Left lung (tissue), 10 donors: ENCODE measurements around the gene F3. TPM values are rescaled to one million over a fixed set of nuclear protein-coding genes. Genes with fewer than 3 reads are reported as not detected.

ENCODE experiments used
- ATAC-seq: fragments of 200-7000 bp; cut with Tn5 transposase; one replicate; pipeline ENCODE4 v1.9.1; 2020; ENCODE audit warnings: moderate library complexity
- DNase-seq, 4 donors: peaks; one replicate each; pipeline ENCODE4 v3.0.0-alpha.2; 2013 to 2020
- H3K27ac ChIP-seq, 2 donors: fragments of 200-600 bp; sonication (generic) in 1 of 2; one replicate each; pipeline versions ENCODE4 v1.5.0 to v1.8.0; 2020 to 2021
- H3K27me3 ChIP-seq, 2 donors: fragments of 200-600 bp; sonication (generic) in 1 of 2; one replicate each; pipeline versions ENCODE4 v1.5.0 to v1.8.0; 2020 to 2021
- H3K36me3 ChIP-seq, 2 donors: fragments of 200-600 bp; sonication (generic) in 1 of 2; one replicate each; pipeline versions ENCODE4 v1.5.0 to v1.8.0; 2020 to 2021
- H3K4me1 ChIP-seq, 2 donors: fragments of 200-600 bp; one replicate each; pipeline ENCODE4 v1.8.0; 2021
- H3K4me3 ChIP-seq, 2 donors: fragments of 200-600 bp; sonication (generic) in 1 of 2; one replicate each; pipeline versions ENCODE4 v1.5.0 to v1.8.0; 2020 to 2021; ENCODE audit warnings: mild to moderate bottlenecking in 1 of 2
- H3K9me3 ChIP-seq, 2 donors: fragments of 200-600 bp; sonication (generic) in 1 of 2; one replicate each; pipeline versions ENCODE4 v1.5.0 to v1.8.0; 2020 to 2021
- CTCF ChIP-seq, 2 donors: fragments of 200-600 bp; sonication (generic) in 1 of 2; IDR thresholded peaks; one replicate each; pipeline versions ENCODE4 v1.5.0 to v1.8.0; 2021; ENCODE audit warnings: antibody characterized with exemption in 2 of 2
- intact Hi-C, 2 donors: fragments of 100-400 bp; cut with DNase I; formaldehyde crosslinking; loops; one replicate each; pipeline versions ENCODE4 v1.11.2 to v1.14.2; 2022
- polyA plus RNA-seq, 6 donors: library from polyadenylated mRNA; unstranded; fragments of 120-200 nt; gene quantifications; one replicate each; pipeline ENCODE4 v1.2.1, GENCODE V29; 2013; ENCODE audit not compliant: insufficient read length in 6 of 6
- total RNA-seq, 2 donors: library from RNA; stranded (reverse); fragmentation: NEBNext Ultra II Directional; extraction: Animal tissue kit (Norgen Biotek cat#: 25700); gene quantifications; one replicate each; pipeline ENCODE4 v1.2.1, GENCODE V29; 2021
- donor health status: DM: no; HTN: yes; CAD: no.
- donor health status: DM: no; HTN: no; CAD: no.

The F3 gene
- total and polyA plus RNA-seq, 8 donors: 3.4 to 191 (median 6.6) TPM

DNA sequence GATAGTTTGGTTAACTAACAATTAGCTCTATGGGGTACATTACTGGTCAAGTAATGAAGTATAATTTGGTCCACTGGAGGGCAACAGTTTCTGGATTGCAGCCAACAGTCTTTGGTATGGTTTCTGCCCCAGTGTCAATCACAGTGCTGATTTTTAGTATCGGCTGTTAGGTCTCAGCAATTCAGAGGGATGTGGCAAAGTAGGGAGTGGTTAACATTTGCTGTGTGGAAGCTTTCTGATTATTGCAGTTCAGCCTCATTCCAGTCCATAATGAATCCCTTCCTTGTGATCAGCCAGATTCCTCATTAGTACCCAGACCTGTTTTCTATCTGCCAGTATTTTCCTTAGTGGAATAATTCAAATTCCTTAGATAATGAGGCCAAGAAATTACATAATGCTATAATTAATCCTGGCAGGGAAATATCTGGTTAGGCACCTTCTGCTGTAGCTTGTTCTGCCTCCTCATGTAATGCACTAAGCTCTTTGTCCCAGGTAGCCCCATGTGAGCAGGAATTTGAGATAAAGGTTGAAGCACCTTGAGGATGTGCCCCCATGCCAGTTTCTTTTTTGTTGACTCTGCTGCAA, 14.0 kb downstream of the F3 start:
- H3K27me3 ChIP-seq: no peaks in the 10 kb centered on the region
- peak; percentile 58 for ATAC-seq
- H3K4me3 ChIP-seq: no peak overlapping the region
- no peak overlapping the region for H3K27ac ChIP-seq
- intact Hi-C loops: loop anchor here in 1 of 2 donors (10.0 kb wide), 1 partner anchor 277 kb away; no protein-coding TSS in a partner anchor
- H3K36me3 ChIP-seq: peaks cover 0 to 37% of the 10 kb centered on the region in 2 donors
- H3K9me3 ChIP-seq: no peaks in the 10 kb centered on the region
- no peak for DNase-seq
- H3K4me1 ChIP-seq: peaks cover 0 to 4% of the 10 kb centered on the region in 2 donors
- TF ChIP-seq CTCF (IDR thresholded peaks at IDR 0.05): no peak

DNA sequence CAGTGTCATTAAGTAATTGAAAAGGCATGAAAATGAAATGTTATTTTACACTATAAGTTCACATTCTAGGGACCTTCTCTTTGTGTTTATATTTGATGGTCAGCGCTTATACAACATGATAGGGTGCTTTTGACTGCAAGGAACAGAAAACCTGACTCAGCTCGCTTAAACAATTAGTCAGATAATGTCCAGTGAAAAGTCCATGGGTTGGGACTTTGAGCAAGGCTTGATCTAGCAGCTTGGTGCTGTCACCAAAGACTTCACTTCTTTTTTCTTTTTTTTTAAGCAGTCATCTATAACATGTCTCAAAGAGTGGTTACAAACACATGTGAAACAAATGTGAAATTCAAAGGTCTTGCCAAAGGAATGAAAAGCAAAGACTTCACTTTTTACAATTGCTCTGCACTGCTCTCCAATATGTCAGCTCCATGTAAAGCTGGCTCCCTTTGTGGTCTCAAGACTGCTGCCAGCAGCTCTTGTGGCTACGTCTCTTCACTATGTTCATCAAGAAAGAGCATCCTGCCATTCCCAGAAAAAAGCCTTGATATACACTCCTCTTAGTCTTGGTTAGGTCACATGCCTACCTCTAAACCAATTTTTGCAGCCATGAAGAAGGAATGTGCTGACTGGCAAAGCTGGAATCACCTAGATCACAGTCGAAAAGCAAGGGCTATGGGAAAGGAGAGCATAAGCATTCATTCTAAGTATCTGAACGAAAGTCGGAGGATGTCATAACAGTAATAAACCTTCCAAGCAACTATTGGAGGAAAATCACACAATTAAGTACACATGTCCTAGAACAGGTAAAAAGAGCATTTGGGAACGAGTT, 15.2 kb downstream of the F3 start:
- no peak for TF ChIP-seq CTCF (IDR thresholded peaks at IDR 0.05)
- Histone ChIP-seq H3K9me3 (no peaks in the 10 kb centered on the region), H3K27ac (no peak overlapping the region), H3K4me1 (peaks cover 0 to 4% of the 10 kb centered on the region in 2 donors), H3K27me3 (no peaks in the 10 kb centered on the region), H3K4me3 (no peak overlapping the region), H3K36me3 (peaks cover 0 to 26% of the 10 kb centered on the region in 2 donors)
- intact Hi-C loops: loop anchor here in 1 of 2 donors (10.0 kb wide), 1 partner anchor 278 kb away; no protein-coding TSS in a partner anchor
- no peak for DNase-seq
- ATAC-seq: no peak

DNA sequence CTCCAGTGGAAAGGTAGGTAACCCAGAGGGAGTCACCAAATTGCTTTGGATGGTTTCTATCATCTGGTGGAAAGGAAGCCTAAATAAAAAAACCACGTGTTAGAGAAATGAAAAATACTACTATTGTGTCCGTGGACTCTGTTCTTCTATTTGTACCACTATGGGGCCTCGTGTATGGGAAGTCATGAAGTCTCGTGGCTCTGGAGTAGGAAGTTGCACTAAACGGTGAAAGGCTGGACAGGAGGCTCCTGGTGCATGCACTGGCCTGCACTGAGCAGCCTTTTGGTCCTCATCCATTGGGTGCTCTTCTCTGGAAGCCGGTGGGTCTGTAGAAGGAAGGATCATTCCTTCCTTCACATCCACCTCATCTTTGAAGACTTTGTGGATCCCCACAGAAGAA, 17.0 kb downstream of the F3 start:
- no peaks in the 10 kb centered on the region for H3K27me3 ChIP-seq
- intact Hi-C loops: loop anchor here (5.0 to 10.0 kb wide), 2 partner anchors 278 to 280 kb away; no protein-coding TSS in a partner anchor
- no peaks in the 10 kb centered on the region for H3K9me3 ChIP-seq
- H3K36me3 ChIP-seq: peaks cover 0 to 10% of the 10 kb centered on the region in 2 donors
- H3K27ac ChIP-seq: no peak overlapping the region
- peaks cover 0 to 4% of the 10 kb centered on the region in 2 donors for H3K4me1 ChIP-seq
- TF ChIP-seq CTCF (IDR thresholded peaks at IDR 0.05): no peak
- DNase-seq (no peak), ATAC-seq (no peak)
- H3K4me3 ChIP-seq: no peak overlapping the region

DNA sequence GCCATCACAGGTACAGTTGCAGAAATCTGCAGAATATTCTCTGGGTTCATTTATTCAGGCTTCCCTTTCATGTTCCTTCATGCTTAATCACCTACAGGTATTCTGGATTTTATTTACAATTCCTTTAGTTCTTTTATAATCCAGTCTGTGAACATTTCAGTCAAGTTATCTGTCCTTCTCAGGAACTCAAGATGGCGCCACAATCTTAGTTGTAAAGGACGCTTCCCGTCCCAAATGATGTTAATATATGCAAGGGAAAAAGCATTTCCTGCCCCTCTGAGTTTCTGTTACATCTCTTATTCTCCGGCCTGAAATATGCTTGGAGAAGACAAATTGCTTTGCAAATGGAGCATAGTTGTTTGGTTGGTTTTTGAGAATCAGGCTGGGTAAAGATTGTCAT, 19.3 kb downstream of the F3 start:
- Histone ChIP-seq H3K4me1 (no peaks in the 10 kb centered on the region), H3K9me3 (no peaks in the 10 kb centered on the region), H3K4me3 (no peak overlapping the region), H3K27ac (no peak overlapping the region), H3K27me3 (no peaks in the 10 kb centered on the region), H3K36me3 (no peaks in the 10 kb centered on the region)
- DNase-seq: peak in 1 of 4 donors; percentile 64
- peak in 1 of 2 donors; percentile 35 for TF ChIP-seq CTCF (IDR thresholded peaks at IDR 0.05)
- ATAC-seq: peak; percentile 75
- intact Hi-C loops: loop anchor here (5.0 to 10.0 kb wide), 2 partner anchors 280 to 282 kb away; no protein-coding TSS in a partner anchor

- Histone ChIP-seq H3K4me1 (no peaks in the 10 kb centered on the region), H3K36me3 (no peaks in the 10 kb centered on the region), H3K4me3 (no peak overlapping the region), H3K9me3 (no peaks in the 10 kb centered on the region), H3K27ac (no peak overlapping the region), H3K27me3 (no peaks in the 10 kb centered on the region)
- TF ChIP-seq CTCF (IDR thresholded peaks at IDR 0.05): no peak
- ATAC-seq: no peak
- intact Hi-C loops: no loop called here
- no peak for DNase-seq
These were observed 22.2 kb downstream of the F3 start for GRCh38 chr1:94519351-94519750.
